ENCODE data around the gene ARFRP1. TPM values are rescaled to one million over a fixed set of nuclear protein-coding genes. Genes with fewer than 3 reads are reported as not detected.

The ARFRP1 gene
- total and polyA plus RNA-seq, 2 experiments from 2014 or later: 16.7 to 24.6 TPM

DNA sequence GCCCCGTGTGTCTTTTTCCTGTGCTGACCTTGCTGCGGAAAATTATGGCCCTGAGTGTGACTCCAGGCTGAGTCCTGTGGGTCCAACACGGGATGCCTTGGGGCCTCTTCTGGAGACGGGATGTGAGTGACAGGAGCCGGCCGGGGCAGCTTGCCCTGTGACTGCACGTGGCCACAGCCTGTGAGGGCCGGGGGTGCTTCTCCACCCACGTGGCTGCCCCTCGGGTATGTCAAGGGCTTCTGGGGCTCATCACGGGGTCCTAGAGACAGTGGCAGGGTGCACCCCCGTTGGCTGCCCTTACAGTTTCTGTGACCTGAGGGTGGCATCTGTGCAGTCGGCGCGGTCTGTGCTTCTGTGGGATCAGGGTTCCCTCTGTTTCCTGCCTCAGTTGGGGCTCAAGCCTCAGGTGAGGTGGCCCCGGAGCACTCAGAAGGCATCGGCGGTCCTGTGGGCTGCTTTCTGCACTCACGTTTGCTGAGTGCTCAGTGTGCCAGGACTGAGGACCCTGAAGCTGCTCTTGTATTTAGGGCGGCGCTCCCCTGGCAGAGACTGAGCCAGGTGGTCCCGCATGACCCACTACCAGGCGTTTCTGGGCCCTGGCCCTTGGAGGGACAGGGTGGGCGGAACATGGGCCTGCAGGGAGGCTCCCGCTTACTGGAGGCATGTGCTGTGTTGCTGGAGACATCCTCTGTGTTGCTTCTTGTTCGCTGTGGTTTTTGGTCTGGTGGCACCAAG, 44.3 kb downstream of the ARFRP1 start:
- no peak for TF ChIP-seq ZNF331 (CRISPR knock-in tag; IDR thresholded peaks at IDR 0.05; ENCODE audit: low read depth)
- no peak for TF ChIP-seq POLR2AphosphoS5 (IDR thresholded peaks at IDR 0.05; ENCODE audit: low read depth)
- no peak for TF ChIP-seq CREB1 (CRISPR knock-in tag; IDR thresholded peaks at IDR 0.05; ENCODE audit: low read depth)
- TF ChIP-seq STAT1 (IDR thresholded peaks at IDR 0.05; ENCODE audit: unreplicated experiment): no peak
- TF ChIP-seq, protein P1, sequence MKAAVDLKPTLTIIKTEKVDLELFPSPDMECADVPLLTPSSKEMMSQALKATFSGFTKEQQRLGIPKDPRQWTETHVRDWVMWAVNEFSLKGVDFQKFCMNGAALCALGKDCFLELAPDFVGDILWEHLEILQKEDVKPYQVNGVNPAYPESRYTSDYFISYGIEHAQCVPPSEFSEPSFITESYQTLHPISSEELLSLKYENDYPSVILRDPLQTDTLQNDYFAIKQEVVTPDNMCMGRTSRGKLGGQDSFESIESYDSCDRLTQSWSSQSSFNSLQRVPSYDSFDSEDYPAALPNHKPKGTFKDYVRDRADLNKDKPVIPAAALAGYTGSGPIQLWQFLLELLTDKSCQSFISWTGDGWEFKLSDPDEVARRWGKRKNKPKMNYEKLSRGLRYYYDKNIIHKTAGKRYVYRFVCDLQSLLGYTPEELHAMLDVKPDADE (IDR thresholded peaks at IDR 0.05): no peak
- TF ChIP-seq, protein P2, sequence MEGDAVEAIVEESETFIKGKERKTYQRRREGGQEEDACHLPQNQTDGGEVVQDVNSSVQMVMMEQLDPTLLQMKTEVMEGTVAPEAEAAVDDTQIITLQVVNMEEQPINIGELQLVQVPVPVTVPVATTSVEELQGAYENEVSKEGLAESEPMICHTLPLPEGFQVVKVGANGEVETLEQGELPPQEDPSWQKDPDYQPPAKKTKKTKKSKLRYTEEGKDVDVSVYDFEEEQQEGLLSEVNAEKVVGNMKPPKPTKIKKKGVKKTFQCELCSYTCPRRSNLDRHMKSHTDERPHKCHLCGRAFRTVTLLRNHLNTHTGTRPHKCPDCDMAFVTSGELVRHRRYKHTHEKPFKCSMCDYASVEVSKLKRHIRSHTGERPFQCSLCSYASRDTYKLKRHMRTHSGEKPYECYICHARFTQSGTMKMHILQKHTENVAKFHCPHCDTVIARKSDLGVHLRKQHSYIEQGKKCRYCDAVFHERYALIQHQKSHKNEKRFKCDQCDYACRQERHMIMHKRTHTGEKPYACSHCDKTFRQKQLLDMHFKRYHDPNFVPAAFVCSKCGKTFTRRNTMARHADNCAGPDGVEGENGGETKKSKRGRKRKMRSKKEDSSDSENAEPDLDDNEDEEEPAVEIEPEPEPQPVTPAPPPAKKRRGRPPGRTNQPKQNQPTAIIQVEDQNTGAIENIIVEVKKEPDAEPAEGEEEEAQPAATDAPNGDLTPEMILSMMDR (conservative IDR thresholded peaks at IDR 0.05; ENCODE audit: low read depth in 2 of 2): no peak
- no peak for TF ChIP-seq EZH2 (IDR thresholded peaks at IDR 0.05; ENCODE audit: low read depth, unreplicated experiment)
- no peak for TF ChIP-seq NANOG (IDR thresholded peaks at IDR 0.05; ENCODE audit: borderline replicate concordance)
- TF ChIP-seq JUNB (IDR thresholded peaks at IDR 0.05; ENCODE audit: unreplicated experiment): no peak
- no peak for TF ChIP-seq ZNF462 (CRISPR knock-in tag; IDR thresholded peaks at IDR 0.05)
- TF ChIP-seq ZNF114 (CRISPR knock-in tag; IDR thresholded peaks at IDR 0.05): no peak
- TF ChIP-seq, protein P3, sequence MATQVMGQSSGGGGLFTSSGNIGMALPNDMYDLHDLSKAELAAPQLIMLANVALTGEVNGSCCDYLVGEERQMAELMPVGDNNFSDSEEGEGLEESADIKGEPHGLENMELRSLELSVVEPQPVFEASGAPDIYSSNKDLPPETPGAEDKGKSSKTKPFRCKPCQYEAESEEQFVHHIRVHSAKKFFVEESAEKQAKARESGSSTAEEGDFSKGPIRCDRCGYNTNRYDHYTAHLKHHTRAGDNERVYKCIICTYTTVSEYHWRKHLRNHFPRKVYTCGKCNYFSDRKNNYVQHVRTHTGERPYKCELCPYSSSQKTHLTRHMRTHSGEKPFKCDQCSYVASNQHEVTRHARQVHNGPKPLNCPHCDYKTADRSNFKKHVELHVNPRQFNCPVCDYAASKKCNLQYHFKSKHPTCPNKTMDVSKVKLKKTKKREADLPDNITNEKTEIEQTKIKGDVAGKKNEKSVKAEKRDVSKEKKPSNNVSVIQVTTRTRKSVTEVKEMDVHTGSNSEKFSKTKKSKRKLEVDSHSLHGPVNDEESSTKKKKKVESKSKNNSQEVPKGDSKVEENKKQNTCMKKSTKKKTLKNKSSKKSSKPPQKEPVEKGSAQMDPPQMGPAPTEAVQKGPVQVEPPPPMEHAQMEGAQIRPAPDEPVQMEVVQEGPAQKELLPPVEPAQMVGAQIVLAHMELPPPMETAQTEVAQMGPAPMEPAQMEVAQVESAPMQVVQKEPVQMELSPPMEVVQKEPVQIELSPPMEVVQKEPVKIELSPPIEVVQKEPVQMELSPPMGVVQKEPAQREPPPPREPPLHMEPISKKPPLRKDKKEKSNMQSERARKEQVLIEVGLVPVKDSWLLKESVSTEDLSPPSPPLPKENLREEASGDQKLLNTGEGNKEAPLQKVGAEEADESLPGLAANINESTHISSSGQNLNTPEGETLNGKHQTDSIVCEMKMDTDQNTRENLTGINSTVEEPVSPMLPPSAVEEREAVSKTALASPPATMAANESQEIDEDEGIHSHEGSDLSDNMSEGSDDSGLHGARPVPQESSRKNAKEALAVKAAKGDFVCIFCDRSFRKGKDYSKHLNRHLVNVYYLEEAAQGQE (IDR thresholded peaks at IDR 0.05; ENCODE audit: unreplicated experiment): no peak
- no peak for TF ChIP-seq EZH2phosphoT487 (IDR thresholded peaks at IDR 0.05; ENCODE audit: unreplicated experiment)
- Histone ChIP-seq H4K20me1 (replicated peaks; ENCODE audit: insufficient read depth) (no peaks in the 10 kb centered on the region; the same call in 1 of the 2 replicates), H3K27me3 (ENCODE audit: insufficient read depth) (no peaks in the 10 kb centered on the region), H3K4me3 (no peak overlapping the region), H2AFZ (no peak overlapping the region), H3F3A (replicated peaks; ENCODE audit: low read depth) (peaks cover 4% of the 10 kb centered on the region; the same call in 1 of the 2 replicates), H3K79me2 (replicated peaks; ENCODE audit: insufficient read depth) (peaks cover 8% of the 10 kb centered on the region), H3K4me1 (ENCODE audit: insufficient read depth) (0 out of 2 replicates have a peak, but pooled peaks cover 7% of the 10 kb centered on the region), H3K9me2 (ENCODE audit: insufficient read depth) (no peaks in the 10 kb centered on the region), H3K4me2 (no peak overlapping the region), H3K36me3 (ENCODE audit: insufficient read depth) (no peaks in the 10 kb centered on the region), H3K27ac (ENCODE audit: low read depth) (no peak overlapping the region)
- no peak overlapping the region for H3K4me3 Mint-ChIP-seq
- H3K9me3 Mint-ChIP-seq: no peaks in the 10 kb centered on the region
- H3K4me1 Mint-ChIP-seq: peaks cover 14% of the 10 kb centered on the region
- peaks cover 9% of the 10 kb centered on the region for H3K27me3 Mint-ChIP-seq (ENCODE audit: insufficient read depth, low read depth, poor library complexity)
- H3K36me3 Mint-ChIP-seq (ENCODE audit: low read depth): peaks cover 55% of the 10 kb centered on the region
- no peak overlapping the region for H3K27ac Mint-ChIP-seq
- no peak for DNase-seq (ENCODE audit: low spot score)
- no peak for ATAC-seq
